ENCODE data around the gene RABL3.
"Not testable (repeated sequence)": the region's sequence is repeated elsewhere in the genome, so short reads cannot be mapped to it uniquely, and the experiment has no call there.

RABL3 gene

DNA sequence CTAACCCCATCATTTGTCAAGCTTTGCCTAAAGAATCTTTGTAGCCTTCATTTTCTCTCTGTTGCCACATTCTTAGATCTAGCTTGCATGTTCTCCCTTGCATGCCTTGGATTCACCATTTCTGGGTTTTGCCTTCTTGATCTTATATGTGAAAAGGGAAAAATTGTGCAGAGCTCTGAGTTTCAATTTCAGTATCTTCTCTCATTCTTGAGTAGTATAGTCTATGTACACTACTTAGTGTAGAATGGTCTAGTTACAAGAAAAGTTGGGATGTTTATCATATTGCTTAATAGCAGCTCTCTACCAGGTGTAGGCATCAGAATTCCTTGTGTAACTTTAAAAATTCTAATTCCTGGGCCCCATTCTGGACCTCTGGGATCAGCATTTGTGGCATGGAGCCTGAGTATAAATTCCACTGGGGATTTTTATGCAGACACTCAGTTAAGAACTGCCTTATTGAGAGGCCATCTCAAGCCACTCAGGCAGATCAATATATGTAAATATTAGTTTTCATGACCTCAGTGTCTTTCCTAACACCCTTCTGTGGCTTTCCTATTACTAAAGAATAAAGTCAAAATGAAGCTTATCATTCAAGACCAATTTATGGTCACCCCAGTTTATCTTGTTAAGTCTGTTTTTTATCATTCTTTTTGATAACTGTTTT is 23.6 kb upstream of the RABL3 start:
- H3K4me3 ChIP-seq (IDR thresholded peaks at IDR 0.05; ENCODE audit: insufficient read depth, low read depth, low read length), result no peak overlapping the region
- H3K27me3 ChIP-seq (ENCODE audit: insufficient read depth, low read depth), result no peaks in the 10 kb centered on the region
- peak overlapping the region; percentile 13 for H3K4me2 ChIP-seq
- H2AFZ ChIP-seq (ENCODE audit: low read depth), result no peak overlapping the region
- H3K4me1 ChIP-seq (ENCODE audit: low read depth, poor library complexity, severe bottlenecking), result peaks cover 40% of the 10 kb centered on the region
- H4K20me1 ChIP-seq (ENCODE audit: insufficient read depth), result no peaks in the 10 kb centered on the region
- peak overlapping the region; percentile 1; the same call in 1 of the 2 replicates for H3K27ac ChIP-seq
- no peak overlapping the region for H3K9ac ChIP-seq
- H3K79me2 ChIP-seq (ENCODE audit: insufficient read depth, low read depth), result peaks cover 4% of the 10 kb centered on the region; the same call in 1 of the 2 replicates
- no peaks in the 10 kb centered on the region for H3K36me3 ChIP-seq (ENCODE audit: insufficient read depth)
- TF ChIP-seq CTCF (conservative IDR thresholded peaks at IDR 0.05; ENCODE audit: low read depth, low read length), result no peak

DNA sequence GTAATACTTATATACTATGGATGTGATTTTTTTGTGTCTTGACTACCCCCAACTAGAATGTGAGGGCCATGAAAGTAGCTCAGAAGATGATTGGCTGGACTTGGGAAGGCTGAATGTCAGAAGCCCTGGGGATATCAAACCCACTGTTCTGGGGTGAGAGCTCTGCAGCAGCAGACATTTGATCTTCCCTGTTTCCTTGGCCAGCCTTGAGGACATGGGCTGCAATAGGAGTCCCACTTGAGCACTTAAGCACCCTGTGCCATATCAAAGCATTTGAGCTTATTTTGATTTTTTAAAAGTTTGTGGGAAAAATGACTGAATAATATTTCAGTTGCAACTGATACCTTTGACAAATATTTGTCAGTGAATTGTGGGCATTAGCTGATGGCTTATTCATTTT is 21.9 kb upstream of the RABL3 start:
- Histone ChIP-seq H4K20me1 (ENCODE audit: insufficient read depth) (no peaks in the 10 kb centered on the region), H3K27ac (no peak overlapping the region), H3K9ac (no peak overlapping the region), H3K79me2 (ENCODE audit: insufficient read depth, low read depth) (peaks cover 3% of the 10 kb centered on the region; the same call in 1 of the 2 replicates), H3K36me3 (ENCODE audit: insufficient read depth) (no peaks in the 10 kb centered on the region; the same call in 1 of the 2 replicates), H3K4me1 (ENCODE audit: low read depth, poor library complexity, severe bottlenecking) (peaks cover 40% of the 10 kb centered on the region), H3K4me2 (no peak overlapping the region), H2AFZ (ENCODE audit: low read depth) (no peak overlapping the region), H3K27me3 (ENCODE audit: insufficient read depth, low read depth) (no peaks in the 10 kb centered on the region), H3K4me3 (IDR thresholded peaks at IDR 0.05; ENCODE audit: insufficient read depth, low read depth, low read length) (no peak overlapping the region)
- no peak for TF ChIP-seq CTCF (conservative IDR thresholded peaks at IDR 0.05; ENCODE audit: low read depth, low read length)

GRCh38 chr3:120763601-120764000 is 21.3 kb upstream of the RABL3 start:
- no peaks in the 10 kb centered on the region; the same call in 1 of the 2 replicates for H3K79me2 ChIP-seq (ENCODE audit: insufficient read depth, low read depth)
- H3K36me3 ChIP-seq (ENCODE audit: insufficient read depth), result no peaks in the 10 kb centered on the region; the same call in 1 of the 2 replicates
- H4K20me1 ChIP-seq (ENCODE audit: insufficient read depth), result no peaks in the 10 kb centered on the region

GRCh38 chr3:120762615-120763014 is 20.3 kb upstream of the RABL3 start:
- H3K27ac ChIP-seq, result no peak overlapping the region
- no peak overlapping the region for H3K4me3 ChIP-seq (IDR thresholded peaks at IDR 0.05; ENCODE audit: insufficient read depth, low read depth, low read length)
- H4K20me1 ChIP-seq (ENCODE audit: insufficient read depth), result no peaks in the 10 kb centered on the region
- no peaks in the 10 kb centered on the region; the same call in 1 of the 2 replicates for H3K36me3 ChIP-seq (ENCODE audit: insufficient read depth)
- no peaks in the 10 kb centered on the region; the same call in 1 of the 2 replicates for H3K79me2 ChIP-seq (ENCODE audit: insufficient read depth, low read depth)
- no peak overlapping the region for H3K9ac ChIP-seq
- no peak for TF ChIP-seq CTCF (conservative IDR thresholded peaks at IDR 0.05; ENCODE audit: low read depth, low read length)
- no peak overlapping the region for H2AFZ ChIP-seq (ENCODE audit: low read depth)
- H3K4me2 ChIP-seq, result no peak overlapping the region
- H3K27me3 ChIP-seq (ENCODE audit: insufficient read depth, low read depth), result no peaks in the 10 kb centered on the region
- H3K4me1 ChIP-seq (ENCODE audit: low read depth, poor library complexity, severe bottlenecking), result peaks cover 40% of the 10 kb centered on the region

More at GRCh38 chr3:120763601-120764000, 21.3 kb upstream of the RABL3 start:
- H3K4me2 ChIP-seq, result peak overlapping the region; percentile 11; the same call in 1 of the 2 replicates
- H3K27ac ChIP-seq, result no peak overlapping the region
- no peaks in the 10 kb centered on the region for H3K27me3 ChIP-seq (ENCODE audit: insufficient read depth, low read depth)
- no peak for TF ChIP-seq CTCF (conservative IDR thresholded peaks at IDR 0.05; ENCODE audit: low read depth, low read length)
- no peak overlapping the region for H2AFZ ChIP-seq (ENCODE audit: low read depth)
- H3K4me3 ChIP-seq (IDR thresholded peaks at IDR 0.05; ENCODE audit: insufficient read depth, low read depth, low read length), result no peak overlapping the region
- no peak overlapping the region for H3K9ac ChIP-seq
- H3K4me1 ChIP-seq (ENCODE audit: low read depth, poor library complexity, severe bottlenecking), result peaks cover 40% of the 10 kb centered on the region

- H3K27ac ChIP-seq; H3K27me3 ChIP-seq (ENCODE audit: insufficient read depth, low read depth); H4K20me1 ChIP-seq (ENCODE audit: insufficient read depth); H3K4me1 ChIP-seq (ENCODE audit: low read depth, poor library complexity, severe bottlenecking); H3K4me2 ChIP-seq; H3K36me3 ChIP-seq (ENCODE audit: insufficient read depth); H2AFZ ChIP-seq (ENCODE audit: low read depth); H3K79me2 ChIP-seq (ENCODE audit: insufficient read depth, low read depth); H3K9ac ChIP-seq; H3K4me3 ChIP-seq (IDR thresholded peaks at IDR 0.05; ENCODE audit: insufficient read depth, low read depth, low read length): not testable (repeated sequence)
Measured at GRCh38 chr3:120758551-120758950, 16.2 kb upstream of the RABL3 start.
